ENCODE measurements around the gene PRKCD.

GRCh38 chr3:53153980-53154379 lies 7.0 kb upstream of the PRKCD start:
- TF ChIP-seq POLR2AphosphoS5 (IDR thresholded peaks at IDR 0.05; ENCODE audit: insufficient read depth in 1 of 2, low read depth in 1 of 2): no peak
- TF ChIP-seq CTCF (IDR thresholded peaks at IDR 0.05): no peak
